ENCODE results near the gene VPS13D.
"Not testable (repeated sequence)": the region's sequence is repeated elsewhere in the genome, so short reads cannot be mapped to it uniquely, and the experiment has no call there.

Gene VPS13D

DNA sequence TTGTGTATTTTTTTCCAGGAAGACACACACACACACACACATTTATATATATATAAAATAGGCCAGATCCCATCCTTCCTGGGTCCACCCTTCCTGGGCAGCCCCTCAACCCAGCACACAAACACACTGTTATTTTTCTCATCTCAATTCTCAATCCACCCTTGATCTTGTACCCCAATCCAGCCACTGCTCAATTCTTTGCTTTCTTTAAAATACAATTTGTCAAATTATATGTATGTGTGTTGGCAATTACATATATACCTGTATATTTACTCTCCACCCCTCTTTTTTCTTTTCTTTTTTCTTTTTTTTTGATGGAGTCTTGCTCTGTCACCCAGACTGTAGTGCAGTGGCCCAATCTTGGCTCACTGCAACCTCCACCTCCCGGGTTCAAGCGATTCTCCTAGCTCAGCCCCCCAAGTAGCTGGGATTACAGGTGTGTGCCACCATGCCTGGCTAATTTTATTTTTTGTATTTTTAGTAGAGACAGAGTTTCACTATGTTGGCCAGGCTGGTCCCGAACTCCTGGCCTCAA is 299.9 kb downstream of the VPS13D start:
- DNase-seq = no peak

DNA sequence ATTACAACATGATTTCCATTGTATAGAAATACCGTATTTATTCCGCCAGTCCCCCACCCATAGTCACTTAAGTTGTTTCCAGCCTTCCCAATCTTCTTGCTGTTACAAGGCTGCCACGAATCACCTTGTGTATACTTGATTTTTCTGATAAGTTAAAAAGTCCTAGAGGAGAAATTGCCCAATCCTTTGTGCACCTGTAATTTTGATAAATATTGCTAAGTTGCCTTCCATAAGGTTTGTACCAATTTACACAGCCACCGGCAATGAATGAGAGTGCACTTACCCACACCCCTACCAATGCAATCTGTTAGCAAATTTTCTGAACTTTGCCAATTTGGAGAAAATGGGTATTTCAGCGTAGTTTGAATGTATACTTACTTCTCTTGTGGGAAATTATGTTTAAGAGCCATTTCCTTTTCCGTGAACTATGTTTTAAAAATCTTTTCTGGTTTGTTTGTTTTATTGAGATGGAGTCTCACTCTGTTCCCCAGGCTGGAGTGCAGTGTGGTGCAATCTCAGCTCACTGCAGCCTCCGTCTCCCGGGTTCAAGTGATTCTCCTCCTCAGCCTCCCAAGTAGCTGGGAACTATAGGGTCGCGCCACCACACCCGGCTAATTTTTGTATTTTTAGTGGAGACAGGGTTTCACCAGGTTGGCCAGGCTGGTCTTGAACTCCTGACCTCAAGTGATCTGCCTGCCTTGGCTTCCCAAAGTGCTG is 300.8 kb downstream of the VPS13D start:
- no peak for DNase-seq

DNA sequence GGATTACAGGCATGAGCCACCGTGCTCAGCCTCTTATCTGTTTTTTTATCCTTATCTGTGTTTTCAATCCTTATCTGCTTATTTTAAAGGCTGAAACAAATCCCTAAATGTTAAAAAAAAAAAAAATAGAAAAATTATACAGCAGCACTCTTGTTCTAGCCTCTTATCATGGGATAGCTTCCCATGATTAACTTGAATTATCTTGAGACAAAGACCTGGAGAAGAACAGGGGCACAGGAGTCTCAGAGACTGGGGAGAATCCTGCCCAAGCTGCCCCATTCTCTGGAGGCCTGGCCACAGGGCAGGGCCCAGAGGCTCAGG is 301.3 kb downstream of the VPS13D start:
- no peak for DNase-seq

- no peak for DNase-seq
Observed at GRCh38 chr1:12532405-12533315, 302.8 kb downstream of the VPS13D start.

DNA sequence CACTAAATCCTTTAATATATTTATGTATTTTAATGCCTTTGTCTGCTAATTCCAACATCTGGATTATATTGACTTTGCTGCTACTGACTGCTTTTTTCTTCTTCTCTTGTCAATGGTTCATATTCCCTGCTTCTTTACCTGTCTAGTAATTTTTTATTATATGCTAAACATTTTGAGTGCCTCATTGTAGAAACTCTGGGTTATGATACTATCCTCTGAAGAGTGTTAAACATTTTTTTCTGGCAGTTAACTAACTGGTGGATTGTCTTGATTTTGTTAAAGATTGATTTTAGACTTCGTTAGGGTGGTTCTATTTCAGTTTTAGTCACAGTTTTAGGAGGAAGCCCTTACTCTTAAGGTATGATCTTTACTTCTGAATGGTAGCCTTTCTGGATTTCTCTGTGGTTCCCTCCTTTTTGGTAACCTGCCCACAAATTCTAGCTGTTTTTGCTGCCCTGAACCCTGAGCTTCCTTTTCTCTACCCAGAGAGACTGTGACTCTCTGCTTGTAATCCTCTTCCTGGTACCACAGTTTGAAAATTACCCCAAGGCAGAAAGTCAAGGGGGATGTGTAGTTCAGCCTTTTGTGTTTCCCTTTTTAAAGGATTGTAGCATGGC is 306.3 kb downstream of the VPS13D start:
- no peak for DNase-seq

DNA sequence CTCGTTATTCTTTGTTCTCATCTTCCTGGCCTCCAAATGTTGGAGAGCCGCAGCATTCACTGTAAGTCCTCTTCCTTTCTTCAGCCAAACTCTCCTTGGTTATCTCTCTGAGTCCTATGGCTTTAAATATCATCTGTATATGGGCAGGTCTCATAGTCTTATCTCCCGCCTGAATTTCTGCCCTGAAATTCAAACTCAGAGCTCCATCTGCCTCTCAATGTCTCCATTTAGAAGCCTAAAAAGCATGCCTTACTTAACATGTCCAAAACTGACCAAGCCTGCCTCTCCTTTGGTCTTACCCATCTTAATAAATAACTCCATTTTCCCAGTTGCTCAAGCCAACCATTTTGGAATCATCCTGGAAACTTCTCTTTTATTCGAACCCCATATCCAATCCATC is 307.5 kb downstream of the VPS13D start:
- DNase-seq = no peak

- DNase-seq = no peak
Observed at GRCh38 chr1:12537906-12538461, 308.2 kb downstream of the VPS13D start.

GRCh38 chr1:12538536-12538935 is 308.7 kb downstream of the VPS13D start:
- DNase-seq = not testable (repeated sequence)

GRCh38 chr1:12539320-12539704 is 309.5 kb downstream of the VPS13D start:
- no peak for DNase-seq

DNA sequence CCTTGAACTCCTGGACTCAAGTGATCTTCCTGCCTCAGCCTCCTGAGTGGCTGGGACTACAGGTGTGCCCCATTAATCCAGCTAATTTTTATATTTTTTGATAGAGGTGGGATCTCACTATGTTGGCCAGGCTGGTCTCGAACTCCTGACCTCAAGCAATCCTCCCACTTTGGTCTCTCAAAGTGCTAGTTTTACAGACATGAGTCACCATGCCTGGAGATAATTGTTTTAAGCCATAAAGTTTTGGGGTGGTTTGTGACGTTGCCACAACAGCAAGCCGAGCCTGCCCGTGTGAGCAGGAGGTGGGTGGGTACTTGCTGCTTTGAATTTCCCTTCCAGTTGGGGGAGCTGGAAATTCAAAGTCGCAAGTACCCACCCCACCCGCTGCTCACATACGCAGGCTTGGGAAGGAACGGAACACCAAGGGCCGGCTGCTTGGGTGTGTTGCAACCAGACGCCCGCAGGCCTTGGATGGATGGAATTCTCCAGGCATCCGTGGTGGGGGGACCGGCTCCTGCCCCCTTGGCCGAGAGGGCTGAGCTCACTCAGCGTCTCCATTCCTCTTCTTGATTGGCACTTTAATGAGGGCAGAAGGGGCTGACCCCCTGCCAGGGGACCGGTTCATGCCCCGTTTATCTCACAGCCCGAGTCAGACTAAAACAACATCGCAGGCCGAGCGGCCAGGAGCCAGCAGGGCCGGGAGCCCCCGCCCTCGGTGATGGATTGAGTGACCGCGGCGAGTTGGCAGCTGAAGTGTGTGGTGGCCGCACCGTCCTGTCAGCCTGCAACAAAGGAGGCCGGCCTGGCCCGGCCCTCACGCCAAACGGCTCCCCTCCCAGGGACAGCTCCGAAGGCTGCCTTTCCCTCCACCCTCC is 310.1 kb downstream of the VPS13D start:
- DNase-seq = no peak

DNA sequence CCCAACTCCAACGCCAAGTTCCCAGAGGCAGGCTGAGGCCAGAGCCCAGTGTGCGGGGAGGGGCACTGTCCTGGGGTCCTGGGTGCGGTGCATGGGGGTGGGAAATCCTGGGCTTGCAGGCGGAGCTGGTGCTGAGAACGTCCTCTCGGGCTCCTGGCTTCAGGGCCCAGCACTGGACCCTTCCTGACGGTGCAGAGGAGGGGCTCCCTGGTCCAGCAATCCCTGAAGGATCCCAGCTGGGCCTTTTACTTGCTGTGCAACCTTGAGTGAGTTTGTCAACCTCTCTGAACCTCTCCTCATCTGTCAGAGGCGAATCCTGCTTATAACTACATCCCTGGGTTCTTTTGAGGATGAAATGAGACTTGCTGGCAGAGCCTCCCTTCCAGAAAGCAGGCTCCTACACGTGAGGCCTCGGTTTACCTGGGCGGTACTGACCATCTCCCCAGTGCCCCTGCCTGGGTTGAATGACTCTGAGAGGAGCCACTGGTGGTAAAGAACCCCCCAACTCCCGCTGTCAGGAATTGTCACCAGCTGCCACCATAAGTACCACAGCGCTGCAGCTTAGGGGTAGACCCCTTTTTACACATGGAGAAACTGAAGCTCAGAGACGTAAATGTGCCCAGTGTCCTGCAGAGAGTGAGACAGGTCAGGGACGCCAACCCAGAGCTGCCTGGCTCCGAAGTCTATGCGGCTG is 310.9 kb downstream of the VPS13D start:
- DNase-seq = no peak

DNA sequence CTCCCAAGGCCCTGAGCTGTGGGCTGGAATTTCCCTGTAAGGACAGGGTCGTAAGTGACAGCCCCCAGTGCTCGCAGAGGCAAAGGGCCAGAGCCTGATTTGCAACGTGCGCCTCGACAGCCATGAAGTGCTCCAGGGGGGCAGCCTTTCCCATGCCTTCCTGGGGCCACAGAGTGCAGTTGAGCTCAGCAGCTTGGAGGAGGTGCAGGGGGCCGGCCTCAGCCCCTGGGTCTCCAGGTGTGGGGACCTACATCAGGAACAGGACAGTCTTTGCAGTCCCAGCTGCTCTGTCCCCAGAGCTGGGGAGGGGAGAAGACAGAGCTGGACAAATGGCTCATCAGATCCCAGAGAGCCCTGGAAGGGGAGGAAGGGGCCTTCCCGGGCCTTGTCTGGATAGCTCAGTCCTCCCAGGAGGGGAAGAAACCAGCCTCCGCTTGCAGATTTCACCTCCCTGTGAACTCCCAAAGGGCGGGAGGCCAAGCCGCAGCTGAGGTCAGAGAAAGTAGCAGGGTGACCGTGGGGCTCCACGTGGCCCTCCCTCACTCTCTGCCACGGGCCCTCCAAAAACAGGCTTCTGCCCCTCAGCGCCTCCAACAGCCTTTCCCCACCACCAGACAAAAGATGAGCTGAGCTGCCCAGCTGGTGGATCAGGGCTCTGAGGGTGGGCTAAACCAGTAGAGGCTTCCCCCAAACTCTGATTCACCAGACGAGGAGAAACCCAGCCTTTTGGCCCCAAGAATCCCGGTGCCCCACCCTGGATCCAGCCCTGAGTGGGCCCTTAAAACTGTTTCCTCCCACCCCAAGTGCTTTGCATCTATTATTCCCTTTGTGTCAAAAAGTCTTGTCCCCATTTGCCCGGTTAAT is 311.7 kb downstream of the VPS13D start:
- DNase-seq = no peak

- DNase-seq = no peak
Observed at GRCh38 chr1:12542138-12542465, 312.3 kb downstream of the VPS13D start.

GRCh38 chr1:12542616-12543592 is 313.1 kb downstream of the VPS13D start:
- DNase-seq = no peak

GRCh38 chr1:12543740-12544154 is 313.9 kb downstream of the VPS13D start:
- no peak for DNase-seq

GRCh38 chr1:12544357-12544756 is 314.5 kb downstream of the VPS13D start:
- no peak for DNase-seq

DNA sequence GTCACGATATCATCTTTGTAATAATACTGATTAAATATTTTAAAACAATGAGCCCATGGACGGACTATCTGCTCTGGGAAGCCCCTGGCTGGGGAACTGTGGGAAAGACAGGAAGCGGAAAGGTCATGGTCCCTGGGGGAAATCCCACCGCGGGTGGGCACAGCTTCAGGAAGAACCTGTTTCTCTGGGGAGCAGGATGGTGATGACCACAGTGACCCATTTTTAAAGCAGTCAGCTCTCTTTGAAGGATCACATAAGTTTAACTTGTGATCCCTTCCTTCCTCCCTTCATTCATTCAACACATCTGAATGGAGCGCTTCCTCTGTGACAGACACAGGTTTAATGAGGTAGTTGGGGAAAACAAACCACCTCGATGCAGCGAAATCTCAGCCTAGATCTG is 315.2 kb downstream of the VPS13D start:
- DNase-seq = no peak

DNA sequence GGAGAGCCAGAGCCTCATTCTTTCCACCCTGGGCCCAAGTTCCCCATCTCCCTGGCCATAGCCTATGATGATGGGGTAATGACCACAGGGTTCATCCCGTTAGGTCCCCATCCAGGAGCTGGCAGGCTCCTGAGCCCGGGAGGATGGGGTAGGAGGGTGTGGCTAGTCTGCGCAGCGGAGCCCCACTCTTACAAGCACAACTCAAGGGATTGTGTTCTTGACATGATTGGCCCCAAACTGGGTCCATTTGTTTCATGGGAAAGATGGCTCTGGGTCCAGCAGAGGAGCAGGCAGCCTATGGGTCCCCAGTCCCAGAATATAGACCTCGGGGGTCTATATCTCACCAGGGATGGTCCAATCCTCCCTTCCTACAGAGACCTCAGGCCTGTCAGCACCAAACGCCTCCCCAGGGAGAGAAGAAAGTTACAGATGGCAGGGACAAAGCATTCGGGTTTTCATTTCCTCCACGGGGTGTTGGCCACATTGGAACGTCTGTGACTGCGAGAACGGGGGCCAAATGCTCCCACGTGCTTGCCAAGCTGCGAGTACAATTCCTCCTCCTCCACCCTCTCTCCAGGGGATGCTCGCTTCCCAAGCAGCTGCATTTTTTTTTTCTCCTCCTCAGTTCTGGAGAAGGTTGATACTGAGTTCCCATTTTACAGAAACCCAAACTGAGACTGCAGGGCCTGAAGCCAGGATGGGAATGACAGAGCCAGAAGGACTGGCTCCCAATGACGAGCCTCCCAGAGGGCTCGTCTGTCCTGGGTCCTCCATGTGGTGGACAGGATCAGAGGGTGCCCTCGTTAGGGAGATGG is 317.1 kb downstream of the VPS13D start:
- DNase-seq = no peak

Measured in CD4-positive, alpha-beta T cell treated with Interleukin-10 for 1 hour (primary cell).